GM12873 (cell line): ENCODE results near the gene ATP6V1E1.

Experiments
- TF ChIP-seq, protein P1 (sequence below): IDR thresholded peaks from 2 replicates; pipeline ENCODE4 v1.5.1; 2012; ENCODE audit warnings: low read depth, mild to moderate bottlenecking, moderate library complexity, low read length, control low read depth; ENCODE audit not compliant: insufficient read depth; ENCODE audit errors: missing control alignments

Gene ATP6V1E1

GRCh38 chr22:17578136-17578754 lies 50.3 kb downstream of the ATP6V1E1 start:
- TF ChIP-seq, protein P1, sequence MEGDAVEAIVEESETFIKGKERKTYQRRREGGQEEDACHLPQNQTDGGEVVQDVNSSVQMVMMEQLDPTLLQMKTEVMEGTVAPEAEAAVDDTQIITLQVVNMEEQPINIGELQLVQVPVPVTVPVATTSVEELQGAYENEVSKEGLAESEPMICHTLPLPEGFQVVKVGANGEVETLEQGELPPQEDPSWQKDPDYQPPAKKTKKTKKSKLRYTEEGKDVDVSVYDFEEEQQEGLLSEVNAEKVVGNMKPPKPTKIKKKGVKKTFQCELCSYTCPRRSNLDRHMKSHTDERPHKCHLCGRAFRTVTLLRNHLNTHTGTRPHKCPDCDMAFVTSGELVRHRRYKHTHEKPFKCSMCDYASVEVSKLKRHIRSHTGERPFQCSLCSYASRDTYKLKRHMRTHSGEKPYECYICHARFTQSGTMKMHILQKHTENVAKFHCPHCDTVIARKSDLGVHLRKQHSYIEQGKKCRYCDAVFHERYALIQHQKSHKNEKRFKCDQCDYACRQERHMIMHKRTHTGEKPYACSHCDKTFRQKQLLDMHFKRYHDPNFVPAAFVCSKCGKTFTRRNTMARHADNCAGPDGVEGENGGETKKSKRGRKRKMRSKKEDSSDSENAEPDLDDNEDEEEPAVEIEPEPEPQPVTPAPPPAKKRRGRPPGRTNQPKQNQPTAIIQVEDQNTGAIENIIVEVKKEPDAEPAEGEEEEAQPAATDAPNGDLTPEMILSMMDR = no peak

GRCh38 chr22:17576470-17576869 lies 52.1 kb downstream of the ATP6V1E1 start:
- TF ChIP-seq, protein P1 = no peak

GRCh38 chr22:17575681-17576080 lies 52.9 kb downstream of the ATP6V1E1 start:
- TF ChIP-seq, protein P1 = no peak

DNA sequence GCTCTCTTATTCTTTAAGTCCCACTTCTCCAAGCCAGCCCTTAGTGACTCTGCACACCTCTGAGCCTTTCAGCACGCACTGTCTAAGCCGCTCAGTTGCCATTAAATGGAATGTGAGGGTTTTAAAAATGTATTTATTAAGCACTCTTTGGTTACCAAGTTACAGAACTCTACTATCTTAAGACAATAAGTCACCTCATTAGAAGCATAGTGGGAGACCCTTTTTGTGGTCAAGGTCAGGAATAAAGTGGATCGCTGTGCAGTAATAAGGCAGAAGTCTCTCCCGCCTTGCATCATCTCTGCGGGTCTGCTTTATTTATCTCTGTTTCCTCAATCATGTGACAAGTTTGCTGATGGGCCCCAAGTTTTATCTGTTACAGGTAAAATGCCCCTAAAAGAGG lies 53.4 kb downstream of the ATP6V1E1 start:
- TF ChIP-seq, protein P1 = no peak

DNA sequence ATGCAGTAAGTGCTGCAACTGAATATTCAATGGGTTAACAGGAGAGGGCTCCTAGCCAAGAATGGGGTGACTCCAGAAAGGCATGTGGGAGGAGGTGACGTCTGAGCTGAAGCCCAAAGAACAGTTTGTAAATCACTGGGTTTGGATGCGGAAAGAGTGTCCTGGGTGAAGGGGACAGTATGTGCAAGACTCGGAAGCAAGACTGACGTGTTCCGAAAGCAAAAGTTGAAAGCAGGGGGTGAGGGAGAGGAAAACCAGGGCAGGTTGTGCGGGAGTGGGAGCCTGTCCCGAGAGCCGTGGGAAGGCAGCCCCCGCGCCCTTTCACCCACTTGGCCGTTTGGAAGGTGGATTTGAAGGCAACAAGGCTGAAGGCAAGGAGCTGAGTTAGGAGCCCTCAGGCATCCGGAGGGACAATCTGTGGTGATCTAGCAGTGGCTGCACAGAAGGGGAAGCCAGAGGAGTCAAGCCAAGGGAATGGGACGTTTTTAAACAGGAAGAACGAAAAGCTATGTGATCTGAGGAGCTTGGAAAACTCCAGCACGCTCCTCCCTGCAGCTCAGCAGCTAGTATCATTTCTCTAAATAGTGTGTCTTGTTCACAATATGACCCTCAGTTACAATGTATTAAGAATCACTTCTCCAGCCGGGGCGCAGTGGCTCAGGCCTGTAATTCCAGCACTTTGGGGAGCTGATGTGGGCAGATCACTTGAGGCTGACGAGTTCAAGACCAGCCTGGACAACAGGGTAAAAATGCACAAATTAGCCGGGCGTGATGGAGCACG lies 57.5 kb downstream of the ATP6V1E1 start:
- TF ChIP-seq, protein P1 = no peak

GRCh38 chr22:17569971-17570511 lies 58.5 kb downstream of the ATP6V1E1 start:
- TF ChIP-seq, protein P1 = no peak

- TF ChIP-seq, protein P1 = no peak
These were observed 61.8 kb downstream of the ATP6V1E1 start for GRCh38 chr22:17566776-17567175.
